Activated naive CD8-positive, alpha-beta T cell treated with anti-CD3 and anti-CD28 coated beads for 36 hours (primary cell): ENCODE data around the gene C21orf91. TPM values are rescaled to one million over a fixed set of nuclear protein-coding genes. Genes with fewer than 3 reads are reported as not detected.

Source experiments
- DNase-seq: peaks from one replicate; pipeline ENCODE4 v3.0.0; 2021
- H3K27ac Mint-ChIP-seq: one replicate; pipeline ENCODE4 v1.8.0; 2022; ENCODE audit warnings: mild to moderate bottlenecking, moderate library complexity, mixed read lengths
- H3K27me3 Mint-ChIP-seq: one replicate; pipeline ENCODE4 v1.8.0; 2022; ENCODE audit warnings: mild to moderate bottlenecking, mixed read lengths
- H3K36me3 Mint-ChIP-seq: one replicate; pipeline ENCODE4 v1.8.0; 2021; ENCODE audit warnings: mild to moderate bottlenecking, mixed read lengths
- H3K4me1 Mint-ChIP-seq: one replicate; pipeline ENCODE4 v1.8.0; 2021; ENCODE audit warnings: mixed read lengths
- H3K4me3 Mint-ChIP-seq: one replicate; pipeline ENCODE4 v1.8.0; 2022; ENCODE audit warnings: mild to moderate bottlenecking, moderate library complexity, mixed read lengths
- H3K9me3 Mint-ChIP-seq: one replicate; pipeline ENCODE4 v1.8.0; 2022; ENCODE audit warnings: mixed read lengths
- total RNA-seq, 2 experiments: library from RNA; stranded (reverse); gene quantifications; one replicate each; pipeline ENCODE4 v1.2.3, GENCODE V29; 2021

C21orf91 gene
- 10 to 100 TPM; 35.0 to 36.5 TPM for total RNA-seq

DNA sequence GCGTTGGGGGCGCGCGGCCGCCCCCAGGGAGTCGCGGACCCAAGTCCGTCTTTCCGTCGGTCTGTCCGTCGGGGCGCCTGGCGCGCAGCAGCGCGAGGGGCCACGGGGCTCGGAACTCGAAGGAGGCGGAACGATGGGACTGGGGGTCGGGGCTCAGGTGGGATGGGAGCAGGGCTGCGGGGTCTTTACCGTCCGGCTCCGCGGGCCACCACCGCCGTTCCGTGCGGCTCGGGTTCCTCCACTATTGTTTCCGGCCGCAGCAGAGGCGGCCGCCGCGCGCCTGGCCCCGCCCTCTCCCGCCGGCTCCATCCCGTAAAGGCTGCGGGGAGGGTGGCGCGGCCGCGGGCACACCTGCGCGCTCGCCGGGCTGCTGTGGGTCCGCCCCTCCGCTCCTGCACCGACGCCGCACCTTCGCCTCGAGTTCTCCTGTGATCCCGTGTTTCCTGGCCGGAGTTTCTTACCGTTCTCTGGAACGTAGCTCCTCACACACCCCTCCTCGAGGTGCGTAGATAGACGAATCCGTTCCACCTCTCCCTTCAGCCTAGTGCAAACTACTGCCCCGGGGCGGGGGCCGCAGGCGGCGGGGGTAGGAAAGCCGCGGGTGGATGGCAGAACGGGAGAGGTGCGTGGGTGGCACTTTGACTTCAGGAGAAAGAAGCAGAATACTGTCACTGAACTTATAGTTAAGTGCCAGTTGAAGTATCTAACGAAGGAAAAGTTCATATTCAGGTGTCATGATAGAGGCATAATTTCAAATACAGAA, at the start of gene C21orf91:
Gene C21orf91 (minus strand): TSS at position 243 of the 763 bp plus-strand sequence. CDS start 1,038 bp downstream, outside the sequence.
- Mint-ChIP-seq H3K36me3 (peaks cover 33% of the 10 kb centered on the region), H3K4me3 (peak within 1 kb of the TSS; percentile 94), H3K27me3 (no peaks in the 10 kb centered on the region), H3K27ac (peak within 1 kb of the TSS; percentile 100), H3K4me1 (peaks cover 36% of the 10 kb centered on the region), H3K9me3 (peaks cover 2% of the 10 kb centered on the region)
- DNase-seq = peak; percentile 89

- no peak for DNase-seq
- H3K27ac Mint-ChIP-seq = no peak overlapping the region
- H3K27me3 Mint-ChIP-seq = no peaks in the 10 kb centered on the region
- H3K4me3 Mint-ChIP-seq = no peak overlapping the region
- no peaks in the 10 kb centered on the region for H3K4me1 Mint-ChIP-seq
- H3K9me3 Mint-ChIP-seq = peaks cover 1% of the 10 kb centered on the region
- H3K36me3 Mint-ChIP-seq = no peaks in the 10 kb centered on the region
Observed at GRCh38 chr21:17866590-17866989, 47.4 kb upstream of the C21orf91 start.

GRCh38 chr21:17859661-17860060, 40.5 kb upstream of the C21orf91 start:
- DNase-seq = no peak
- no peak overlapping the region for H3K4me3 Mint-ChIP-seq
- H3K27ac Mint-ChIP-seq = no peak overlapping the region
- no peaks in the 10 kb centered on the region for H3K9me3 Mint-ChIP-seq
- H3K4me1 Mint-ChIP-seq = no peaks in the 10 kb centered on the region
- H3K36me3 Mint-ChIP-seq = no peaks in the 10 kb centered on the region
- no peaks in the 10 kb centered on the region for H3K27me3 Mint-ChIP-seq

DNA sequence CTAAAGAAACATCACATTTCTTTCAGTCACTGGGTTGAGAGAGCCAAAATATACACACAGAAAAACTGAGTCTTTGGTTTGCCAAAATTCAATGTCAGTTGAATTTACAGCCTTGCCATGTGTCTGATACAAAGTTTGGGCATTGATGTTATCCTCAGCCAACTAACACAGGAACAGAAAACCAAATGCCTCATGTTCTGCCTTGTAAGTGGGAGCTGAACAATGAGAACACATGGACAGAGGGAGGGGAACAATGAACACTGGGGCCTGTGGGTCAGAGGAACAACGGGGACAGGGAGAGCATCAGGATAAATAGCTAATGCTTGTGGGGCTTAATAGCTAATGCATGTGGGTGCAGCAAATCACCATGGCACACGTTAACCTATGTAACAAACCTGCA, 39.6 kb upstream of the C21orf91 start:
- Mint-ChIP-seq H3K4me1 (no peaks in the 10 kb centered on the region), H3K27me3 (no peaks in the 10 kb centered on the region), H3K27ac (no peak overlapping the region), H3K36me3 (no peaks in the 10 kb centered on the region), H3K4me3 (no peak overlapping the region), H3K9me3 (no peaks in the 10 kb centered on the region)
- DNase-seq = no peak

DNA sequence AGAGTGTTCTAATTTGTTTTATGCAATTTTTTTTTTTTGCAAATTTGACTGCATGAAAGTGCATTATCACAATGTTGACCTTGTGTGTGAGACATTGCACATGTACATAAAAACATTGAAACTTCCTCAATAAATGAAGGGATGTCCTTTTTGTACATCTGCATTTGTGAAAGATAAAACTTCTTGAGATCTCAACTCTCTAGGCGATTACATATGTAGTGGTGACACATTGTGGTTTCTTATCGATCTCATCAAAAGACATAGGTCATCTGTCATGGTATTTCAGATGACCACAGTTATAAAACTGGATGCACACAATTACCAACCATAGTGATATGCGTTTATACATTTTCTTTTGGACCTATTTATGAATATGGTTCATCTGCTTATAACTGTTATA, 35.6 kb upstream of the C21orf91 start:
- Mint-ChIP-seq H3K27me3 (no peaks in the 10 kb centered on the region), H3K4me1 (no peaks in the 10 kb centered on the region), H3K4me3 (no peak overlapping the region), H3K9me3 (no peaks in the 10 kb centered on the region), H3K36me3 (no peaks in the 10 kb centered on the region), H3K27ac (no peak overlapping the region)
- DNase-seq = no peak

DNA sequence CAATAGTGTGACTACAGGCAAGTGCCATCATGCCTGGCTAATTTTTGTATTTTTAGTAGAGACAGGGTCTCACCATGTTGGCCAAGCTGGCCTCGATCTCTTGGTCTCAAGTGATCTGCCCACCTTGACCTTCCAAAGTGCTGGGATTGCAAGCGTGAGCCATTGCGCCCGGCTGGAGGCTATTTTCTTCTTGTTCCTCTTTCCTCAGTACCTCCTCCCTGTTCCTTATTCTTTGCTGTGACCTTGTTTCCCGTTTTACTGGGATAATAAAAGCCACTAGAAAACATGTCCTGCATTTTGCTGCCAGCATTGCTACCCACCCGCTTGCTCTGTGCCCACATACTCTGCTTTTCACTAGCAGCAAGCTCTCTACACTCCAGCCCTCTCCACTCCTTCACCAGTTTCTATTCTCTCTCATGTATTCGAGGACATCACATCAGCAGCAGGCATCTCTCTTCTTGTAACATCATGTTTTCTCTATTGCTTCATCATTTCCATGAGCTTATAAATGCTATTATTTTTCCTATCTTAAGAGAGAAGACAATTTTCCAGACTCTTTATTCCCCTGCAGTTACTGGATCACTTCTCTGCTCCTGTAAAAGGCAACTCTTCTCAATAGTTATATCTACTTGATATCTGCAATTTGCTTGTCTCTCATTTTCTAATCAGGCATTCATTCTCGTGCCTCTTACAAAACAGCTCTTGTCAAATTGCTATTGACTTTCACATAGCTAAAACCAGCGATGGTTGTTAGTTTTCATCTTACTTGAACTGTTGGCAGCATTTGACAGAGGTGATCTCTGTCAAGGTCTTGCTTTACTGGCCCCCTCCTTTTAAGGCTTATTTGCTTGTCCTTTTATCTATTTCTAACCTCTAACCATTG, 34.5 kb upstream of the C21orf91 start:
- Mint-ChIP-seq H3K4me1 (peaks cover 2% of the 10 kb centered on the region), H3K27me3 (no peaks in the 10 kb centered on the region), H3K4me3 (no peak overlapping the region), H3K36me3 (no peaks in the 10 kb centered on the region), H3K9me3 (no peaks in the 10 kb centered on the region), H3K27ac (no peak overlapping the region)
- DNase-seq = no peak

- Mint-ChIP-seq H3K4me3 (no peak overlapping the region), H3K36me3 (no peaks in the 10 kb centered on the region), H3K9me3 (no peaks in the 10 kb centered on the region), H3K4me1 (peaks cover 2% of the 10 kb centered on the region), H3K27me3 (no peaks in the 10 kb centered on the region), H3K27ac (no peak overlapping the region)
- DNase-seq = no peak
Observed at GRCh38 chr21:17848228-17848627, 29.1 kb upstream of the C21orf91 start.

DNA sequence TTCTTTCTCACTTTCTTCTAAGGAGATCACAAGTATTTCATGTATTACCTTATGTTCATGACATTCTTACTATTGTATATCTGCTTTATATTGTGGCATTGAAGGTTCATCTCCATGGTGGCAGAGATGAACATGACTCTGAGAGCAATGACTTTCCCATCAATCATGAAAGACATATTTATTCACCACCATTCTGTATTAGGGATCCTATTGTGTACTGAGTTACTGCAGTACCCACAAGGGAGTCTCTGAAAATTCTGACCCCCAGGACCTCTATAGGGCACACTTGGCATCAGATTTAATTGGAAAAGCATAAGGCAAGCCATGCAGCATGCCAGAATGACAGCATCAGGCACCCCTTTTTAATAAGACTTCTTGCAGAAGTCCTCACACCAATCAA, 21.9 kb upstream of the C21orf91 start:
- no peaks in the 10 kb centered on the region for H3K9me3 Mint-ChIP-seq
- H3K27ac Mint-ChIP-seq = no peak overlapping the region
- DNase-seq = no peak
- no peaks in the 10 kb centered on the region for H3K27me3 Mint-ChIP-seq
- H3K4me3 Mint-ChIP-seq = no peak overlapping the region
- no peaks in the 10 kb centered on the region for H3K36me3 Mint-ChIP-seq
- no peaks in the 10 kb centered on the region for H3K4me1 Mint-ChIP-seq

- Mint-ChIP-seq H3K4me1 (no peaks in the 10 kb centered on the region), H3K4me3 (no peak overlapping the region), H3K36me3 (no peaks in the 10 kb centered on the region), H3K9me3 (no peaks in the 10 kb centered on the region), H3K27ac (no peak overlapping the region), H3K27me3 (no peaks in the 10 kb centered on the region)
- no peak for DNase-seq
Observed at GRCh38 chr21:17834639-17835354, 15.6 kb upstream of the C21orf91 start.

GRCh38 chr21:17829472-17829871, 10.3 kb upstream of the C21orf91 start:
- H3K27me3 Mint-ChIP-seq = no peaks in the 10 kb centered on the region
- H3K4me3 Mint-ChIP-seq = no peak overlapping the region
- H3K27ac Mint-ChIP-seq = no peak overlapping the region
- peaks cover 2% of the 10 kb centered on the region for H3K36me3 Mint-ChIP-seq
- peaks cover 7% of the 10 kb centered on the region for H3K9me3 Mint-ChIP-seq
- DNase-seq = no peak
- peaks cover 2% of the 10 kb centered on the region for H3K4me1 Mint-ChIP-seq

DNA sequence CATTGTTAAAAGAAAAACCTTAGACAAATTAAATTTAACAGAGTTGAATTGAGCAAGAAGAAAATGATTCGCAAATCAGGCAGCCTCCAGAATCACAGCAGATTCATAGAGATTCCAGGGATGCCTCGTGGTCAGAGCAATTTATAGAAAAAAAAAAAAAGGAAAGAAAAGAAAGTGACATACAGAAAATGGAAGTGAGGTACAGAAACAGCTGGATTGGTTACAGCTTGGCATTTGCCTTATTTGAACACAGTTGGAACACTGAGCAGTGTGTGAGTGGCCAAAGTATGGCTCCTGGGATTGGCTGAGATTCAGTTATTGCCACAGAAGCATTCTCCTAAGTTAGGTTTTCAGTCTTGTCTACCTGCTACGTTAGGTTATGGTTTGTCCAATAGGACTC, 9.1 kb upstream of the C21orf91 start:
- H3K4me1 Mint-ChIP-seq = peaks cover 2% of the 10 kb centered on the region
- peaks cover 9% of the 10 kb centered on the region for H3K9me3 Mint-ChIP-seq
- peaks cover 7% of the 10 kb centered on the region for H3K36me3 Mint-ChIP-seq
- no peak for DNase-seq
- no peak overlapping the region for H3K27ac Mint-ChIP-seq
- H3K4me3 Mint-ChIP-seq = no peak overlapping the region
- H3K27me3 Mint-ChIP-seq = no peaks in the 10 kb centered on the region

DNA sequence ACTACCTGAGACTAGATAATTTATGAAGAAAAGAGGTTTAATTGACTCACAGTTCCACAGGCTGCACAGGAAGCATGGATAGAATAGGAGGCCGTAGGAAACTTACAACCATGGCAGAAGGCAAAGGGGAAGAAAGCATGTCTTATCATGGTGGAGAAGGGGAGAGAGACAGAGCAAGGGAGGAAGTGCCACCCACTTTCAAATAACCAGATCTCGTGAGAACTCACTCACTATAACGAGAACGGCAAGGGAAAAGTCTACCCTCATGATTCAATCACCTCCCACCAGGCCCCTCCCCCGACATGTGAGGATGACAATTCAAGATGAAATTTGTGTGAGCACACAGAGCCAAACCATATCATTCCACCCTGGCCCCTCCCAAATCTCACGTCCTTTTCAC, 4.7 kb upstream of the C21orf91 start:
- H3K27ac Mint-ChIP-seq = no peak overlapping the region
- no peak for DNase-seq
- peaks cover 9% of the 10 kb centered on the region for H3K9me3 Mint-ChIP-seq
- H3K36me3 Mint-ChIP-seq = peaks cover 11% of the 10 kb centered on the region
- H3K4me1 Mint-ChIP-seq = peaks cover 15% of the 10 kb centered on the region
- H3K27me3 Mint-ChIP-seq = no peaks in the 10 kb centered on the region
- H3K4me3 Mint-ChIP-seq = no peak overlapping the region

DNA sequence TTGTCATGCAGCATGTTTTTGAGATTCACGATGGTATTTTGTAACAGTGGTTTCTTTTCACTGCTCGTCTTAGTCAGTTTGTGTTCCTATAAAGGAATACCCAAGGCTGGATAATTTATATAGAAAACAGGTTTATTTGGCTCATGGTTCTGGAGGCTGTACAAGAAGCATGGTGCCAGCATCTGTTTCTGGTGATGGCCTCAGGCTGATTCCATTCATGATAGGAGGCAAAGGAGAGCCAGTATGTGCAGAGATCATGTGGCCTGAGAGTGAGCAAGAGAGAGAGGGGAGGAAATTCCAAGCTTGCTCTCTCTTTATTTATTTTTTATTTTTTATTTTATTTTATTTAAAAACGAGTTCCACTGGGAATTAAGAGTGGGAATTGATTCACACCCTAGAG, 2.0 kb upstream of the C21orf91 start:
- Mint-ChIP-seq H3K9me3 (peaks cover 9% of the 10 kb centered on the region), H3K4me3 (peak overlapping the region; percentile 94), H3K36me3 (peaks cover 22% of the 10 kb centered on the region), H3K27me3 (no peaks in the 10 kb centered on the region), H3K27ac (peak overlapping the region; percentile 100), H3K4me1 (peaks cover 26% of the 10 kb centered on the region)
- DNase-seq = no peak

GRCh38 chr21:17819877-17820229, 697 bp upstream of the C21orf91 start:
- Mint-ChIP-seq H3K9me3 (peaks cover 2% of the 10 kb centered on the region), H3K4me1 (peaks cover 30% of the 10 kb centered on the region), H3K4me3 (peak overlapping the region; percentile 94), H3K36me3 (peaks cover 29% of the 10 kb centered on the region), H3K27me3 (no peaks in the 10 kb centered on the region), H3K27ac (peak overlapping the region; percentile 100)
- DNase-seq = no peak
